SK-N-SH (cell line): ENCODE results near the gene IFNA1.

Source experiments
- CHD2 ChIP-seq: fragments of 150-350 bp; IDR thresholded peaks from 2 replicates; pipeline ENCODE4 v1.6.1; 2018; ENCODE audit warnings: low read length; ENCODE audit not compliant: partially characterized antibody
- CTCF ChIP-seq: fragments of 200-600 bp; sonication (generic); IDR thresholded peaks from 2 replicates; pipeline ENCODE4 v1.6.1; 2017; ENCODE audit warnings: antibody characterized with exemption, mild to moderate bottlenecking, moderate library complexity
- MAX ChIP-seq: IDR thresholded peaks from 2 replicates; pipeline ENCODE4 v1.4.0; 2012; ENCODE audit warnings: low read depth
- NRF1 ChIP-seq: IDR thresholded peaks from 2 replicates; pipeline ENCODE4 v1.6.1; 2012; ENCODE audit warnings: low read depth, mild to moderate bottlenecking, low read length
- PBX3 ChIP-seq: IDR thresholded peaks from 2 replicates; pipeline ENCODE4; 2012
- POLR2AphosphoS5 ChIP-seq: IDR thresholded peaks from 2 replicates; pipeline ENCODE4 v1.6.1; 2012; ENCODE audit warnings: low read depth, low read length
- RAD21 ChIP-seq: IDR thresholded peaks from 2 replicates; pipeline ENCODE4 v1.6.1; 2012; ENCODE audit warnings: mild to moderate bottlenecking, low read length
- SMC3 ChIP-seq: IDR thresholded peaks from 2 replicates; pipeline ENCODE4 v1.6.1; 2012; ENCODE audit warnings: low read depth, low read length, improper control_type of control experiment
- USF2 ChIP-seq: fragments of 150-350 bp; IDR thresholded peaks from 2 replicates; pipeline ENCODE4 v1.6.1; 2017; ENCODE audit warnings: antibody characterized with exemption, low read length, low read depth, borderline replicate concordance

GRCh38 chr9:21482213-21482612 is 42.0 kb downstream of the IFNA1 start, which contains the start of gene IFNE:
- TF ChIP-seq SMC3 (no peak), MAX (no peak), CHD2 (no peak), RAD21 (no peak), POLR2AphosphoS5 (no peak), CTCF (no peak), PBX3 (no peak), USF2 (no peak), NRF1 (no peak)
